ENCODE results near the gene PLCXD3. TPM values are rescaled to one million over a fixed set of nuclear protein-coding genes. Genes with fewer than 3 reads are reported as not detected.

Gene PLCXD3
- total and polyA plus RNA-seq, 2 of the 4 experiments (the other 2 are of a cell fraction) = under 0.01 to 0.02 TPM

- Histone ChIP-seq H4K20me1 (ENCODE audit: insufficient read depth, low read length) (no peaks in the 10 kb centered on the region), H2BK20ac (ENCODE audit: low read depth, low read length) (no peak overlapping the region), H3K79me1 (ENCODE audit: low read depth in 1 of 2, low read length in 2 of 2) (no peaks in the 10 kb centered on the region), H3K9me1 (ENCODE audit: insufficient read depth, low read length) (no peaks in the 10 kb centered on the region; the same call in 1 of the 2 replicates), H3K56ac (ENCODE audit: extremely low read depth, insufficient read depth, low read length) (no peak overlapping the region), H3K18ac (ENCODE audit: low read depth, low read length) (no peak overlapping the region), H3K27me3 (ENCODE audit: control insufficient read depth, insufficient read depth, low read length) (no peaks in the 10 kb centered on the region), H3K4me2 (ENCODE audit: low read depth, low read length) (no peak overlapping the region), H2BK120ac (ENCODE audit: low read depth, low read length) (no peak overlapping the region), H2BK5ac (ENCODE audit: low read depth, low read length, poor library complexity, severe bottlenecking) (peak overlapping the region; percentile 82), H3K36me3 (ENCODE audit: control insufficient read depth, insufficient read depth, low read length) (no peaks in the 10 kb centered on the region), H2AK5ac (ENCODE audit: low read depth, low read length) (no peak overlapping the region), H3K4me1 (ENCODE audit: control insufficient read depth, insufficient read depth, low read length) (peaks cover 4% of the 10 kb centered on the region), H3K9ac (ENCODE audit: low read depth, low read length) (no peak overlapping the region), H2BK15ac (ENCODE audit: low read depth, low read length) (no peak overlapping the region), H3K23ac (ENCODE audit: low read depth, low read length) (no peak overlapping the region), H3K27ac (ENCODE audit: insufficient read depth, low read length) (no peak overlapping the region), H3K9me3 (ENCODE audit: control insufficient read depth, insufficient read depth, low read length) (no peaks in the 10 kb centered on the region), H4K91ac (ENCODE audit: insufficient read depth, low read depth, low read length) (no peak overlapping the region), H3K4me3 (ENCODE audit: insufficient read depth, low read depth, low read length) (no peak overlapping the region), H4K5ac (ENCODE audit: low read depth, low read length) (no peak overlapping the region), H2AK9ac (replicated peaks; ENCODE audit: low read depth, low read length, poor library complexity) (no peak overlapping the region), H2AFZ (replicated peaks; ENCODE audit: low read length, poor library complexity) (no peak overlapping the region), H4K8ac (ENCODE audit: low read depth in 2 of 2, low read length in 2 of 2) (no peak overlapping the region), H3K4ac (ENCODE audit: low read depth, low read length) (no peak overlapping the region), H3K14ac (replicated peaks; ENCODE audit: low read depth, low read length) (no peak overlapping the region)
- peak; percentile 78 for ATAC-seq (ENCODE audit: low read depth)
- dilution Hi-C loops (cut with HindIII; ENCODE audit: low sequenced_read_pairs, unreplicated experiment) = no loop called here
- in situ Hi-C loops (cut with MboI; ENCODE audit: low sequenced_read_pairs) = no loop called here
- ChIA-PET POLR2A (ENCODE audit: unreplicated experiment) (no interaction called here), CTCF (no interaction called here)
- intact Hi-C loops (cut with micrococcal nuclease) = loop anchor here (5.0 kb wide), 1 partner anchor 137 kb away; no protein-coding TSS in a partner anchor
- DNase-seq = peak; percentile 96
- TF ChIP-seq MXI1 (IDR thresholded peaks at IDR 0.05; ENCODE audit: borderline replicate concordance, low read depth, low read length) (no peak), FOS (IDR thresholded peaks at IDR 0.05; ENCODE audit: low read depth, low read length) (peak; percentile 97), POLR2A (IDR thresholded peaks at IDR 0.05; ENCODE audit: low read depth, low read length) (no peak), RAD21 (IDR thresholded peaks at IDR 0.05; ENCODE audit: low read length) (no peak), USF2 (IDR thresholded peaks at IDR 0.05; ENCODE audit: low read depth, low read length) (no peak), NFE2L2 (IDR thresholded peaks at IDR 0.05; ENCODE audit: low read depth, low read length) (no peak), CHD1 (IDR thresholded peaks at IDR 0.05; ENCODE audit: low read depth, low read length) (no peak), MAZ (IDR thresholded peaks at IDR 0.05; ENCODE audit: borderline replicate concordance, low read depth, low read length) (no peak), ELK1 (IDR thresholded peaks at IDR 0.05; ENCODE audit: borderline replicate concordance, low read depth, low read length) (no peak), CEBPB (IDR thresholded peaks at IDR 0.05; ENCODE audit: low read depth, low read length) (peak; percentile 95), RFX5 (IDR thresholded peaks at IDR 0.05; ENCODE audit: low read depth, low read length) (no peak), MAFK (IDR thresholded peaks at IDR 0.05; ENCODE audit: low read depth, low read length) (no peak), BHLHE40 (IDR thresholded peaks at IDR 0.05; ENCODE audit: low read depth, low read length) (peak; percentile 50; the same call in 1 of the 2 replicates), CTCF (conservative IDR thresholded peaks at IDR 0.05; ENCODE audit: low read depth, low read length) (no peak), SMC3 (IDR thresholded peaks at IDR 0.05; ENCODE audit: low read depth, low read length) (no peak), RCOR1 (IDR thresholded peaks at IDR 0.05; ENCODE audit: insufficient replicate concordance, low read length) (no peak)
- BruUV-seq (replicated peaks) = no TSS peak
- no CpG with 5 or more reads among the region's 2 CpGs for WGBS, 2 experiments (ENCODE audit: extremely low coverage in 2 of 2, insufficient read length in 1 of 2)
These were observed 95.8 kb downstream of the PLCXD3 start for GRCh38 chr5:41414598-41414997.

Data from IMR-90 (cell line).